B cell (primary cell): ENCODE results near the gene PNKP. TPM values are rescaled to one million over a fixed set of nuclear protein-coding genes. Genes with fewer than 3 reads are reported as not detected.

Experiments
- ATAC-seq: fragments of 200-7000 bp; cut with Tn5 transposase; one replicate; pipeline ENCODE4 v1.10.0; 2021; ENCODE audit warnings: low read depth, mild to moderate bottlenecking, moderate number of reproducible peaks, moderate library complexity
- CTCF ChIA-PET: fragments of 350-600 bp; sonication (Branson Sonifier 250); formaldehyde crosslinking; loops from one replicate; lab custom pipeline; 2021; ENCODE audit warnings: antibody characterized with exemption, inconsistent platforms; lab: Charles Lee
- POLR2A ChIA-PET: fragments of 350-600 bp; sonication (Branson Sonifier 250); formaldehyde crosslinking; loops from one replicate; lab custom pipeline; 2021; ENCODE audit warnings: antibody characterized with exemption; lab: Charles Lee
- DNase-seq: peaks from one replicate; pipeline ENCODE4 v3.0.0; 2013
- H2AFZ ChIP-seq: 2 replicates; pipeline ENCODE4 v1.6.1; 2012; ENCODE audit warnings: mild to moderate bottlenecking, low read depth, low read length; ENCODE audit not compliant: insufficient read depth, poor library complexity, severe bottlenecking
- H3K27ac ChIP-seq, 2 donors: 1 replicate in 1 of 2; 2 replicates in 1 of 2; pipeline ENCODE4 v1.5.1; 2012 to 2013; ENCODE audit warnings: low read length in 2 of 2, mild to moderate bottlenecking in 2 of 2, moderate library complexity in 1 of 2
- H3K27me3 ChIP-seq, 4 experiments: fragments of 200-600 bp in 1 of 4; sonication (generic) in 1 of 4; replicated peaks in 1 of 4; 1 replicate in 2 of 4; 2 replicates in 2 of 4; pipeline versions ENCODE4 v1.6.1 to v1.7.0; 2013 to 2016; ENCODE audit warnings: low read length in 3 of 4, mild to moderate bottlenecking in 2 of 4, mixed read lengths in 1 of 4, moderate library complexity in 1 of 4; ENCODE audit not compliant: insufficient read depth in 4 of 4, control insufficient read depth in 3 of 4; ENCODE audit errors: control extremely low read depth in 1 of 4
- H3K36me3 ChIP-seq, 2 experiments: replicated peaks in 1 of 2; 1 replicate in 1 of 2; 2 replicates in 1 of 2; pipeline versions ENCODE4 v1.6.1 to v1.7.1; 2013; ENCODE audit warnings: low read length in 1 of 2; ENCODE audit not compliant: insufficient read depth in 2 of 2, control insufficient read depth in 1 of 2; ENCODE audit errors: control extremely low read depth in 1 of 2, extremely low read depth in 1 of 2
- H3K4me1 ChIP-seq, 2 donors: fragments of 200-600 bp in 1 of 2; sonication (generic) in 1 of 2; 1 replicate in 1 of 2; 2 replicates in 1 of 2; pipeline versions ENCODE4 v1.5.1 to v1.6.1; 2013 to 2017; ENCODE audit warnings: low read length in 2 of 2; ENCODE audit not compliant: control insufficient read depth in 2 of 2, insufficient read depth in 2 of 2
- H3K4me2 ChIP-seq: replicated peaks from 2 replicates; pipeline ENCODE3; 2012; ENCODE audit warnings: mild to moderate bottlenecking, low read depth, low read length; ENCODE audit not compliant: poor library complexity, severe bottlenecking
- H3K4me3 ChIP-seq, 5 experiments: fragments of 200-600 bp in 1 of 5; sonication (generic) in 1 of 5; 1 replicate in 3 of 5; 2 replicates in 2 of 5; pipeline versions ENCODE4 v1.5.1 to v1.7.0; 2011 to 2016; ENCODE audit warnings: low read length in 4 of 5, mild to moderate bottlenecking in 4 of 5, low read depth in 2 of 5, control low read depth in 1 of 5, moderate library complexity in 1 of 5; ENCODE audit not compliant: insufficient read depth in 1 of 5; ENCODE audit errors: control extremely low read depth in 1 of 5, extremely low read depth in 1 of 5
- H3K79me2 ChIP-seq: fragments of 200-600 bp; sonication (generic); one replicate; pipeline ENCODE4 v1.6.0; 2016; ENCODE audit warnings: low read length; ENCODE audit not compliant: control insufficient read depth, insufficient read depth
- H3K9ac ChIP-seq: fragments of 200-600 bp; sonication (generic); 2 replicates; pipeline ENCODE4 v1.6.1; 2017; ENCODE audit warnings: mild to moderate bottlenecking, low read length, moderate library complexity
- H3K9me3 ChIP-seq, 3 donors: one replicate each; pipeline versions ENCODE4 v1.6.1 to v1.7.1; 2013; ENCODE audit warnings: low read length in 2 of 3; ENCODE audit not compliant: control insufficient read depth in 2 of 3, insufficient read depth in 1 of 3; ENCODE audit errors: control extremely low read depth in 1 of 3
- H4K20me1 ChIP-seq: 2 replicates; pipeline ENCODE4 v1.6.0; 2012; ENCODE audit warnings: mild to moderate bottlenecking, low read length; ENCODE audit not compliant: insufficient read depth, control insufficient read depth, poor library complexity, severe bottlenecking
- H3K27ac Mint-ChIP-seq: one replicate; pipeline ENCODE4 v1.8.0; 2021; ENCODE audit warnings: mixed read lengths
- H3K27me3 Mint-ChIP-seq: one replicate; pipeline ENCODE4 v1.8.0; 2021; ENCODE audit warnings: mixed read lengths
- H3K4me1 Mint-ChIP-seq: one replicate; pipeline ENCODE4 v1.8.0; 2021; ENCODE audit warnings: mixed read lengths
- H3K4me3 Mint-ChIP-seq: one replicate; pipeline ENCODE4 v1.8.0; 2021; ENCODE audit warnings: mixed read lengths
- H3K9me3 Mint-ChIP-seq: one replicate; pipeline ENCODE4 v1.8.0; 2022; ENCODE audit warnings: mixed read lengths; ENCODE audit not compliant: insufficient read depth
- CTCF ChIP-seq: fragments of 200-600 bp; IDR thresholded peaks from one replicate; pipeline ENCODE4 v1.8.0; 2022; ENCODE audit warnings: antibody characterized with exemption, mild to moderate bottlenecking
- EZH2 ChIP-seq: IDR thresholded peaks from 2 replicates; pipeline ENCODE4 v1.6.1; 2012; ENCODE audit warnings: borderline replicate concordance, low read depth, mild to moderate bottlenecking, moderate library complexity, low read length; ENCODE audit not compliant: insufficient read depth, poor library complexity, severe bottlenecking
- WGBS: methylation state at CpG from one replicate; pipeline ENCODE4 v1.1.5; 2013; ENCODE audit warnings: missing lambda C conversion rate; ENCODE audit not compliant: insufficient coverage; 5-methylcytosine and 5-hydroxymethylcytosine counted together
- intact Hi-C: fragments of 100-400 bp; cut with micrococcal nuclease; formaldehyde crosslinking; loops from one replicate; pipeline ENCODE4 v1.10.0; 2022
- polyA plus RNA-seq: library from polyadenylated mRNA; depleted of rRNA; stranded (reverse); fragments of >200 nt; gene quantifications from 2 replicates; pipeline ENCODE4 v1.2.3, GENCODE V29; 2012
- total RNA-seq, 2 donors: library from RNA; stranded (reverse); fragments of 120-200 nt in 1 of 2; gene quantifications; 1 replicate in 1 of 2; 2 replicates in 1 of 2; pipeline versions ENCODE4 v1.2.3 to v1.2.4, GENCODE V29; 2013 to 2022

PNKP gene
- total and polyA plus RNA-seq, 2 donors (not counting 1 experiment from before 2014, with no cell fraction given), result 173 to 274 TPM

GRCh38 chr19:49850221-49850486 is 17.2 kb downstream of the PNKP start:
- CTCF ChIA-PET, result interaction anchor here (0.5 to 1.4 kb wide), 9 partner anchors 8 to 151 kb away, joined by 3 to 6 read pairs (median 4); partner anchors contain the start of genes AKT1S1, FUZ and TBC1D17
- ATAC-seq (no peak), DNase-seq (no peak)
- Histone ChIP-seq H3K79me2 (peaks cover 35% of the 10 kb centered on the region), H3K9me3 (peaks cover 0 to 6% (median 0%) of the 10 kb centered on the region in 3 donors), H3K27ac (peak overlapping the region; percentile 91 to 95), H3K36me3 (peaks cover 0 to 9% of the 10 kb centered on the region in 2 experiments), H3K4me1 (peaks cover 36 to 55% of the 10 kb centered on the region in 2 donors), H4K20me1 (peaks cover 35% of the 10 kb centered on the region), H3K27me3 (no peaks in the 10 kb centered on the region), H3K4me2 (peak overlapping the region; percentile 83), H2AFZ (peak overlapping the region; percentile 85), H3K9ac (peak overlapping the region; percentile 96), H3K4me3 (peak overlapping the region; percentile 45 to 95 (median 89))
- intact Hi-C loops, result loop anchor here (1.0 kb wide), 4 partner anchors 17 to 84 kb away; partner anchors contain the start of genes FUZ, MED25 and PNKP
- Mint-ChIP-seq H3K27me3 (no peaks in the 10 kb centered on the region), H3K9me3 (no peaks in the 10 kb centered on the region), H3K4me1 (peaks cover 51% of the 10 kb centered on the region), H3K27ac (peak overlapping the region; percentile 98), H3K4me3 (peak overlapping the region; percentile 93)
- POLR2A ChIA-PET, result interaction anchor here (0.9 to 4.8 kb wide), 9 partner anchors 9 to 259 kb away, joined by 3 to 40 read pairs (median 7); partner anchors contain the start of genes AKT1S1, AP2A1, FUZ and MED25
- TF ChIP-seq CTCF, result no peak
- TF ChIP-seq EZH2, result no peak
- WGBS, result 75% methylated on average over 7 of the region's 12 CpGs

- ChIA-PET POLR2A (interaction anchor here (0.9 to 4.8 kb wide), 6 partner anchors 19 to 208 kb away, joined by 3 to 40 read pairs (median 12); partner anchors contain the start of genes AKT1S1, AP2A1, FUZ and MED25), CTCF (interaction anchor here (0.5 to 1.4 kb wide), 8 partner anchors 8 to 171 kb away, joined by 3 to 6 read pairs (median 4); partner anchors contain the start of genes AKT1S1, FUZ and TBC1D17)
- TF ChIP-seq EZH2, result no peak
- no peak for TF ChIP-seq CTCF
- Histone ChIP-seq H4K20me1 (peaks cover 30% of the 10 kb centered on the region), H3K27ac (no peak overlapping the region), H3K79me2 (peaks cover 35% of the 10 kb centered on the region), H2AFZ (no peak overlapping the region), H3K9me3 (peaks cover 0 to 6% (median 0%) of the 10 kb centered on the region in 3 donors), H3K9ac (peak overlapping the region; percentile 96), H3K4me1 (peaks cover 41 to 60% of the 10 kb centered on the region in 2 donors), H3K36me3 (peaks cover 0 to 4% of the 10 kb centered on the region in 2 experiments), H3K4me3 (peak overlapping the region in 1 of 5 experiments; percentile 95), H3K27me3 (no peaks in the 10 kb centered on the region), H3K4me2 (peak overlapping the region; percentile 83)
- no peaks in the 10 kb centered on the region for H3K27me3 Mint-ChIP-seq
- peak overlapping the region; percentile 93 for H3K4me3 Mint-ChIP-seq
- H3K9me3 Mint-ChIP-seq, result no peaks in the 10 kb centered on the region
- DNase-seq (peak; percentile 28), ATAC-seq (no peak)
- intact Hi-C loops, result loop anchor here (1.0 kb wide), 4 partner anchors 18 to 83 kb away; partner anchors contain the start of genes FUZ, MED25 and PNKP
- WGBS, result 93% methylated on average over 14 of the region's 15 CpGs
- peak overlapping the region; percentile 98 for H3K27ac Mint-ChIP-seq
- H3K4me1 Mint-ChIP-seq, result peaks cover 56% of the 10 kb centered on the region
Measured at GRCh38 chr19:49849433-49850220, 17.7 kb downstream of the PNKP start.
